Adrenal gland (tissue), 5 donors: Measurements from ENCODE around the gene CRX.
"Not testable (repeated sequence)": the region's sequence is repeated elsewhere in the genome, so short reads cannot be mapped to it uniquely, and the experiment has no call there.

Source experiments
- CTCF ChIP-seq, 6 experiments: fragments of 450-650 bp in 4 of 6; fragments of 200-600 bp in 2 of 6; sonication (generic) in 1 of 6; IDR thresholded peaks; 1 replicate in 5 of 6; 2 replicates in 1 of 6; pipeline versions ENCODE4 v1.5.1 to v1.8.0; 2016 to 2021; ENCODE audit warnings: antibody characterized with exemption in 6 of 6, mild to moderate bottlenecking in 2 of 6, moderate library complexity in 1 of 6
- POLR2A ChIP-seq, 2 donors: fragments of 450-650 bp; IDR thresholded peaks; one replicate each; pipeline ENCODE4 v1.6.1; 2017; ENCODE audit warnings: antibody characterized with exemption in 2 of 2, mild to moderate bottlenecking in 2 of 2, moderate library complexity in 1 of 2
- donor health status: DM: no; HTN: no; CAD: no.

- TF ChIP-seq CTCF, POLR2A (IDR thresholded peaks at IDR 0.05): not testable (repeated sequence)
Measured at GRCh38 chr19:47818221-47818620, 3.5 kb upstream of the CRX start.
